Left colon (tissue), 2 donors: ENCODE data around the gene LRRC72. TPM values are rescaled to one million over a fixed set of nuclear protein-coding genes. Genes with fewer than 3 reads are reported as not detected.
"Not testable (repeated sequence)": the region's sequence is repeated elsewhere in the genome, so short reads cannot be mapped to it uniquely, and the experiment has no call there.

Source experiments
- ATAC-seq: fragments of 200-7000 bp; cut with Tn5 transposase; one replicate; pipeline ENCODE4 v1.9.1; 2020; ENCODE audit warnings: mild to moderate bottlenecking, moderate library complexity
- DNase-seq, 2 donors: peaks; one replicate each; pipeline ENCODE4 v3.0.0-alpha.2; 2020
- intact Hi-C, 2 donors: fragments of 100-400 bp; cut with DNase I in 1 of 2; cut with micrococcal nuclease in 1 of 2; formaldehyde crosslinking; loops; one replicate each; pipeline versions ENCODE4 v1.11.2 to v1.14.0; 2022; cut with DNase I, micrococcal nuclease
- long read RNA-seq: library from polyadenylated mRNA; unstranded; transcript quantifications from one replicate; pipeline ENCODE4 v2.0.0, GENCODE V29; 2021
- total RNA-seq, 2 donors: library from RNA; stranded (reverse); fragmentation: NEBNext Ultra II Directional; extraction: Animal tissue kit (Norgen Biotek cat#: 25700); gene quantifications; one replicate each; pipeline ENCODE4 v1.2.1, GENCODE V29; 2021
- donor health status: DM: no; HTN: no; CAD: no.
- donor health status: DM: yes; HTN: yes; CAD: no.

LRRC72 gene
- not detected for total RNA-seq
- long read RNA-seq, result 0 reads

DNA sequence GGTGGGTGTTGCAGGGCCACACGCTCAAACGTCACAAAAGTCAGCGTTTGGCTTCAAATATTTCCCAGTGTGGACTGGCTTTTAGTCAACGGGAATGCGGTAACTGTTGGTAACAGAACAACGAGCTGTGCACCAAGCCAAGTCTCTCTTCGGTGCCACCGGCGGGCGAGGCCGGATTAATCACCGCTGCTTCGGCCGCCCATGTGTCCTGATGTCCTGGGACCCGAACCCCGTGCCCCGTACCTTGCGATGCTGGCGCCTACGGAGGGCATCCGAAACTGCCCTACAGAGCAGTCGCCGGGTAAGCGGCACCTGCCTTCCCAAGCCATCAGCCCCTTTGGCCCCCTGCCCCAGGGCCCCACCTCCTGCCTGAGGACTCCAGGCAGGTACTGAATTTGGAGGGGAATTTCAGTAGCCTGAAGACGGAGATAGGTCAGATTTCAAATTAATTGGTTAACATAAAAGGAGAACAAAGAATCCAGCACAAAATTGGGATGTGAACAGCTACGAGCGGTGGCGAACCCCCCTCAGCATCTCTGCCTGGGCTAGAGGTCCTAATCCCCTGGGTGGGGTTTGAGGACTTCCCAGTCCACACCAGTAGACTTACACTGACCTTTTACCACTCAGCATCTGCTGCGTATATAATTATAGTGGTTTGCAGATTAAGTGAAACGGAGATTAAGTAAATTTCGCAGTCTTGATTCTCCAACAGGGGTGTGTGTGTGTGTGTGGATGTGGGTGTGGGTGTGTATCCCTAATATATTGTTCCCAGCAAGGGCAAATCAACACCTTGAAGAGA is at the start of gene LRRC72:
Gene LRRC72, plus strand, starts transcription at position 84 of the 799 bp plus-strand sequence. Its CDS starts 128 bp downstream, at position 212.
- ATAC-seq (no peak), DNase-seq (no peak)
- intact Hi-C loops, result no loop called here

DNA sequence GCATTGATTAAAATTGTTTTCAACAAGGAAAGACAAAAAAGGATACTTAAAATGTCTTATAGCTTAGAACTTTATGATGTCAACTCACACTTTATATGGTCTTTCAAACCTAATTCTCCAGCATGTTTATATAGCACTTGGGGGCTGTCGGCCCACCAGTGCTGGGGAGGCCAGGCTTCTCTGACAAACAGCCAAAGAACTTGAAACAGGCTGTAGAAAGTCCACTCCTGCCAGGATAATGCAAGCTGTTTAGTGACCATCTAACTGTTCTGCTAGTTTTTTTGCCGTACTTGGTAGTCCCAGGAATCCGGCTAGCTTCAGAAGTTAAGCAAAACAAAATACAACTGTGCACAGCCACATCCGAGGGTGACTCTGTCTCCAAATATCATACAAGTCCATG is 47.5 kb upstream of the LRRC72 start:
- intact Hi-C loops, result no loop called here
- DNase-seq (no peak), ATAC-seq (no peak)

DNA sequence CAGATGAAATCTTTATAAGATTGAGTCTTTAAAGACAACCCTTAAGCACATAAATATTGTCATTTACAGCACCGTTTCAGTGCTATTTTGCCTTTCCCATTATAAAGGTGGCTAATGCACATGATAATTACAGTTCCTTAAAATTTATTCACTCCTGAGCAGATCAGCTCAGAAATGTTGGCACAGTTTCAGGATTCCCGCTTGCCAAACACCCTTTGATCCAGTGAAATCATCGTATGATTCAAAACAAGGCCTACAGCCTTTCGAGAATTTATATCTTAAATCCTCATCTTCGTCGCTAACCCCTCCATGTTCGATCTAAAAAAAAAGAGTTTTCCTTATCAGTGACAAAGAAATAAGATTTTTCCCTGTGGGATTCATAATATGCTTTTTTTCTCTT is 47.0 kb upstream of the LRRC72 start:
- intact Hi-C loops, result no loop called here
- DNase-seq (no peak), ATAC-seq (peak; percentile 62)

DNA sequence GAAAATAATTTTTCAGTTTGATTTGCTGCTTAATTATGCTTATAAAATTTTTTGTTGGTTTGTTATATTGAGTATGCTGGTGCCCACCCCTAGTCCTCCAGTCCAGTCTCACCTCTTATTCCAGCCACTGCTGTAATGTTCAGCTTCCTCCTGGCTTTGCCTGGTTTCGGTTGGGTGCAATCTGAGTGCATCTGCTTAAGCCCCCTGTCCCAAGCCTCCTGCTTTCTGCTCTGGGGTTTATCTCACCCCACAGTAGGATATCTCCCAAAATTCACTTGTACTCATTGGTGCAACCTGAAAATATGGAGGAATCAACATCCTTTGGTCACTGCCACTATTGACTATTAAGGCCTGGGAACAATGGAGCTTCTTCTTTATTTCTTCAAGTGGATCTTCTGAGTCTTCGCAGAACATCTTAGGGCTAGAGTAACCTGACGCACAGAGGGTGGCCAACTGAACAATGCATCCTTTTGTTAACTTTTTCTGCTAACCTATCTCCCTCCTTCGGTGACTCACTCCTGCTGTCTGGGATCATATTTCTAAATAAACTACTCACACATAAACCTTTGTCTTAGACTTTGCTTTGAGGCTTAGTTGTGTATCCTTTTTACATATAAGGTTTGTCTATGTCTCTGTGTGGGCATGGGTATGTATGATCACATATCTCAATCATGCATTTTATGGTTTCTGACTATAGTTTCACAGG is 42.0 kb upstream of the LRRC72 start:
- intact Hi-C loops, result no loop called here
- DNase-seq (no peak), ATAC-seq (peak; percentile 93)

DNA sequence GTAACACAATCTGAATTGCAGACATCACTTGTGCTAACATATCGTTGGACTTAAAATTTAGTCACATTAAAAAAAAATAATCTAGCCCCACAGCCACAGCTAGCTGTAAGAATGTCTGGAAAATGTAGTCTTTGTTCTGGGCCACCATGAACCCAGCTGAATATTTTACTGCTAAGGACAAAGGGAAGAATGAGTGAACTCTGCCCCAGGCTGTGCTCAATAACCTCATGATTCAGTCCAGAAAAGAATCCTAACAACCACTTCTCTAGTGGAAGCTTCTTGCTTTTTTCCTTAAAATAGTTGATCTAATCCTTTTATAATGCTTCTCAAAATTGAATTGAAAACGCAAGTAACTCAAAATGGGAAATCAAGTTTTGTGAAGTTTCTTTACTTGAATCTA is 35.5 kb upstream of the LRRC72 start:
- intact Hi-C loops, result no loop called here
- DNase-seq (no peak), ATAC-seq (peak; percentile 83)

DNA sequence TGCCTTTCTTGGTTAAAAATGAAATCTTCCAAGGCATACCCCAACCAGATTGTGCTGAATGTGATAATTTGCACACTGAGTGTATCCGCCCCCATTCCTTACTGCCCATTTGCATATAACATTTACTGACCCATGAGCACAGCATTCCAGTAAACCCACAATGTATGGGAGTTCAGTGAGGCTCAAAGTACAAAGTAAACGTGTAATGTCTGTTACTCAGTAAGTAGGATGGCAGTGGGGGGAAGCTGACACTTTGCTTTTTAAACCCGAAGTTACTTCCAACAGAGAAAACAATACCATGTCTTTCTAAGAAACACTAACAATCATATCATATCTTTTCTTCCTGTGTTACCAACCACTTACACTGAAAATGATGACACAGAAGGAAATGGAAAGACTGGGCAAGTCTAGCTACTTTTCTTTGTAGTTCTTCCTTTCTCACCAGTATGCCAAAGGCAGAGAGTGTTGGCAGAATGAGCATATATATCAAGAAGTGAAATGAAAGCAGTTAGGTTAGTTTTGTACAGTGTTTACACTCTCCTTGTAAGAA is 34.0 kb upstream of the LRRC72 start:
- intact Hi-C loops, result no loop called here
- ATAC-seq (peak; percentile 95), DNase-seq (no peak)

DNA sequence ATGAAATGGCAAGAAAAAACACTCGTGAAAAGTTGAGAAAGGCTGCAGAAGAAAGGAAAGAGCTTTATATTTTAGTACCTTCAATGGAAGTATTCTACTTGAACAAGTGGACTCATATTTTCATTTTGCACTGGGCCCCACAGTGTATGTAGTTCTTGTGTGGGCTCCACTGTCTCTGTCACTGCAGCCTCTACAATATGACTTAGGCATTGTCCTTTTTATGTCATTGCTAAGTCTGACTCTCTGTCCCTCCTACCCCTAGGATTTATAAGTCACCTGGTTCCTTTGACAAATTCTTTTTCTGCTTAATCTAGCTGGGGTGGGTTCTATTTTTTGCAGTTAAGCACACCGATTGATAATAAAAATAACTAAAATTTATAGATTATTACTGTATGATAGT is 33.4 kb upstream of the LRRC72 start:
- intact Hi-C loops, result no loop called here
- DNase-seq (no peak), ATAC-seq (no peak)

DNA sequence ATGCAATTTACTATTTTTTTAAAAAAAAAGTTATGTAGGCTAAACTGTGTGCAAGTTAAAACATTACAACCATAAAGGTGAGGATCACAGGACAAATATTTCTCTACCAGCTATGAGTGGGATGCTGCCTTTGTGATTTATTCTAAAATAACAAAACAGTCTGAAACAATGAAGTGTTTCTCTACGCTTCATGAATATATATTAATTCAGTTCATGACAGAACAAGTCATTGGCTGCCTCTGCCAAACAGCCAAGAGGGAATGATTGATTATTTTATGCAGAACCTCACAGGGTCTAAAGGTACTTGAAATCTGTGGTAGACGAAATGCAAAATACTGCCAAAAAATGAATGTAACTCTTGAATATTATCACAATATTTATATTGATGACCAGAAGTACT is 32.1 kb upstream of the LRRC72 start:
- ATAC-seq, result no peak
- DNase-seq, result no peak
- intact Hi-C loops, result no loop called here

DNA sequence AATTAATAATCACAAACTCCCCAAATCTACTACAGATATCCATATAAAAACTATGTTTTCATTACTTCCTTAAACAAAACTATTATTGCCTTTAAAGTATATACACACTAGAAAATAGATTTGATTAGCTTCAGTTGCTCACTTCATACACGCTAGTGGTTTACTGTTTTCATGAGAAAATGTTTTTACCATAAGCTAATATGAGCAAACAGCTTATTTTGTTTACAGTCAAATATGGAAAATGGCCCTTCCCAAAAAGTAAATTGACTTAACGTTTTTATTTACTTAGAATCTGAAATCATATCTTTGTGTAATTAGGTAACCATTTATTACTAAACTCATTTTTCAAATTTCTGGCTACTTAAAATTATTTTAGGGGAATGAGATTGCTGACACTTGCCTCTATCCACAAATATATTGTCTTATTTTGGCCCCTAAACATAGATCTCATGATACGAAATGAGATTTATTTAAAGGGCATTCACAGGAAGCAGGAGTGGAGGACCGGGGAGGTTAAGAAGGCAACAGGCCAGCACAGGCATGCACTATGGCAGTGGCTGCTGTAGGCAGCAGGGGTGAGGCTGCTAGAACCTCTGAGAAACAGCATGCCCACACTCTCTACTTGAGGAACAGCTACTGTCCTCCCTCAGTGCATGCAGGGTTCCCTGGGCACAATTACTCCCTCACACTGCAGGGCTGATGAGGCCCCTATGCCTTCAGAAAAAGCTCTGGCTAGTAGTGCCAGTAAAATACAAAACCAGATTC is 31.5 kb upstream of the LRRC72 start:
- ATAC-seq (peak; percentile 24), DNase-seq (peak in 1 of 2 donors; percentile 9)
- intact Hi-C loops, result no loop called here

DNA sequence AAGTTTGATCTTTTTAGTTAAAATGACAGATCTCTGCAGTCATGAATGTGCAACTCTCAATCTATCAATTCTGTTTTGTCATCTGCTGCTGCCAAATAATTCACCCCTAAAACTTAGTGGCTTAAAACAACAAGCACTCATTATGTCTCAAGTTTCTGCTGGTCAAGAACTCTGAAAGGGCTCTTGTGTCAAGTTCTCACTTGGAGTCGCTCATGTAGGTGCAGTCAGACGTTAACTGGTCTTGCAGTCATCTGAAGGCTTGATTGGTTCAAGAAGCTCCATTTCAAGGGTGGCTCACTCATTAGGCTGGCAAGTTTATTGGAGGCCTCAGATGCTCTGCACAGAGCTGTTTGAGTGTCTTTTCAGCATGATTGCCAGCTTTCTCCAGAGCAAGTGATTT is 28.5 kb upstream of the LRRC72 start:
- intact Hi-C loops, result no loop called here
- DNase-seq (no peak), ATAC-seq (no peak)

DNA sequence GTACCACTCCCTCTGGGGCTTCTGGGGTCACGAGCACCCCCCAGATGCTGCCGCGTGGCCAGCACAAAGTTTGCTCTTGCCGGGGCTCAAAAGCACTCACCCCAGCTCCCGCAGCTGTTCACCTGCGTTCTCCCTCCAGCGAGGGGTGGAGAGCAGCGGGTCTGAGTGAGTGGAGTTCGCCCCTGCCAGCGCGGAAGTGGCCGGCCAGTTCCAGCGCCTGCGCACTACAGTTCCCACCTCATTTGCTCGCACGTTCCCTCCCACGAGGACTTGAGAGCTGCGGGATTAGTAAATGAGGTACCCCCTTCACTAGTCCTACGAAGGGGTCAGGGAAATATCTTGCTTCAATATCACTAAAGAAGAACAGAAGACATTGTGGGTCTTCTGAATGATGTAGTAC is 24.3 kb upstream of the LRRC72 start:
- intact Hi-C loops, result no loop called here
- DNase-seq (no peak), ATAC-seq (no peak)

DNA sequence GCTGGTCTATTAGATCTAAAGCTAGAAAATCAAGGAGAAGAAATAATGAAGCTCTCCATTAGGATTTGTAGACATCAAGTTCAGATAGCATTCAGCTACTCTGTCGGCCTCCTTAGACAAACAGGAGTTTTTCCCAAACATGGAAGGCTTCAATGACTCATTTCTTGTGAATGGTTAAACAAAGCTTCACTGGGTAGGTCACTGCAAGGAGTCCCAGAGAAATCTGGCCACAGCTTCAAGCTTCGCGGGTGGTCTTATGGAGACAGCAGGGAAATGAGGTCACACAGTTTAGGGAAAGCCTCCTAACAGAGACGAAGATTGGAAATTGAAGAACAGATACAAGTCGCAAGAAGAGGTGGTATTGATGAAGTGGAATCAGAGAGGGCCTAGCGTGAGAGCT is 22.6 kb upstream of the LRRC72 start:
- DNase-seq (no peak), ATAC-seq (no peak)
- intact Hi-C loops, result no loop called here

DNA sequence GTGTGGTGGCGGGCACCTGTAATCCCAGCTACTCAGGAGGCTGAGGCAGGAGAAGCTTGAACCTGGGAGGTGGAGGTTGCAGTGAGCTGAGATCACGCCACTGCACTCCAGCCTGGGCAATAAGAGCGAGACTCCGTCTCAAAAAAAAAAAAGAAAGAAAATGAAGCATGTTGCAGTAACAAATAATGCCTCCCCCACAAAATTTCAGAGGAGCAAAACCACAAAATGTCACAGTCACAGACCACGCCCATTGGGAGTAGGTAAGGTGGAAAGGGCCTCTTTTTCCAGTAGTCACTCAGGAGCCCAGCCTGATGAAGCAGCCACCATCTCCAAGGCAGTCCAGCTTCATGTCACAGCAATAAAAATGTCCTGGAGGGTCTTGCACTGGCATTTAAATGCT is 20.2 kb upstream of the LRRC72 start:
- intact Hi-C loops, ATAC-seq, DNase-seq: not testable (repeated sequence)

DNA sequence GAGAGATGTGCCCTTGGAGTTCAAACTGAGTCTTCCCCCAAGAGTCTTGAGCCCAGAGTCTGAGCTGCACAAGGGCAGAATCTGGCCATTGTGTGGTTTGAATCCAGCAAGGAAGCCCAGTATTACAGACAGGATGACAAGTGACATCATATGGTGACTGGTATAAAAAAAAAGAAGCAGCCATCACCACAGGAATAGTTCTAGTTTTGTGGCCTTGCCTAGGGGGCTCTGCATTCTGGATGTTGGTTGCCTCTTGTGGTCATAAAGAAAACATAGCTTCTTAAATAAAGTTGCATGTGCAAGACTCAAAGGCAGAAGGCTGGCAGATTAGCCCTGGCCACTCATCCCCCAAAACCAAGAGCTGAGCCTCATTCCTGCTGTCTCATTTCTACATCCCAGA is 16.8 kb upstream of the LRRC72 start:
- ATAC-seq (no peak), DNase-seq (no peak)
- intact Hi-C loops, result no loop called here

DNA sequence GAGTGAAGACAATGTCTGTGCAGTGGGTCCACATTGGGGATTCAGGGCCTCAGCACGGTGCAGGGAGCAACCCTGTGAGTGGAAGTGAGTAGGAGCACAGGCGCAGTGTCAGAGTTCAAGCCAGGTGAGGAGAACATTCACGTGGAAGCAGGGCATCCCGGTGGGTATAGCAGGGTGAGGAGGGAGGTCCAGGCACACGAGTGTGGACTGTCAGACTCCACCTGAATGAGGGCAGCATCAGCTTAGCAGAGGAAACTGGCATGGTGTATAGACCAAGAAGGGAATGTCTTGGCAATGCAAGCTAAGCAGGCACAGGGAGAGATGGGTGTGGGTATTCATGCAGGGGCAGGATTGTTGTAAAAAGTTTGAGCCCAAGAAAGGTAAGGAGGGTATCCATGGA is 15.3 kb upstream of the LRRC72 start:
- intact Hi-C loops, result no loop called here

DNA sequence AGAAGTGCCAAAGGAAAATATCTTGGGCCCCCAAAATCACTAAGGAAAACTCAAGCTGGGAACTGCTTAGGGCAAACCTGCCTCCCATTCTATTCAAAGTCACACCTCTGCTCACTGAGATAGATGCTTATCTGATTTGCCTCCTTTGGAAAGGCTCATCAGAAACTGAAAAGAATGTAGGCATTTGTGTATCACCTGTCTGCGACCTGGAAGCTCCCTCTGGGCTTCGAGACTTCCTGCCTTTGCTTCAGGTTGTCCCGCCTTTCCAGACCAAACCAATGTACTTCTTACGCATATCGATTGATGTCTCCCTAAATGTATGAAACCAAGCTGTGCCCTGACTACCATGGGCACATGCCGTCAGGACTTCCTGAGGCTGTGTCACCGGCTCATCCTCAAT is 14.5 kb upstream of the LRRC72 start:
- DNase-seq, result no peak
- no peak for ATAC-seq
- intact Hi-C loops, result no loop called here

More for the DNA sequence above, 15.3 kb upstream of the LRRC72 start:
- no peak for DNase-seq
- ATAC-seq, result no peak

DNA sequence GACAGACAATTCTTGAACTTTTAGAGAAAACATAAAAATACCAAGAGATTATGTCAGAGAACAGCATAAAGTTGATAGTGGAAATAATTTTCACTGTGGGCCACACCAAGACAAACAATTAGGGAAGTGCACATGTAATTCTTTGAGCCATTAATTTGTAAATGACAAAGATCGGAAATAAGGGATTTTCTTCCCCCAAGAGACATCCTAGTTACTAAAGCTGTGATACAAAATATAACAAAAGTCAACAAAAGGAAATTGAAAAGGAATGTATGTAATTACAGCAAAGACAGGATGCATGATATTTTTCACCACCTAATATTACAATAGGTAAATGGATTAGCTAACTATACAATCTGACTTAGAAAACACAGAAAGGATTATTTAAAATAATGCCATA is 12.4 kb upstream of the LRRC72 start:
- DNase-seq, result no peak
- ATAC-seq, result no peak
- intact Hi-C loops, result no loop called here

DNA sequence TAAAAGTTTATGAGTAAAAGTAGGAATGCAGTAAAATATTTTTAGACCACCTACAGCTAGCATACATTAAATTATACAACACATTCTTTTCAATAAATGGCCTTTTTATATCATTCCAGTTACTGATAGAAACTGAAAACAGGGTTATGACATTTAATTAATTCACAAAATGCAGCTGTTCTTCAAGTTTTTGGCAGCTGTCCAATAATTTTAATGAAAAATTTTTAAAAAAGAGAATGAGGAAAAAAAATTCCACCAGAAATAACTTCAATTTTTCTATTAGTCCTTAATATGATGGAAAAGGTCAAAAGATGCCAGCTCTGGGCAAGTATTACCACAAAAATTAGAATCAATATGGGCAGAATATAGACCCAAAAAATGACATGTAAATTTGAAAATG is 11.9 kb upstream of the LRRC72 start:
- no peak for DNase-seq
- no peak for ATAC-seq

More for the DNA sequence above, 11.9 kb upstream of the LRRC72 start:
- intact Hi-C loops, result no loop called here
